ENCODE results near the gene COL8A1.

COL8A1 gene

DNA sequence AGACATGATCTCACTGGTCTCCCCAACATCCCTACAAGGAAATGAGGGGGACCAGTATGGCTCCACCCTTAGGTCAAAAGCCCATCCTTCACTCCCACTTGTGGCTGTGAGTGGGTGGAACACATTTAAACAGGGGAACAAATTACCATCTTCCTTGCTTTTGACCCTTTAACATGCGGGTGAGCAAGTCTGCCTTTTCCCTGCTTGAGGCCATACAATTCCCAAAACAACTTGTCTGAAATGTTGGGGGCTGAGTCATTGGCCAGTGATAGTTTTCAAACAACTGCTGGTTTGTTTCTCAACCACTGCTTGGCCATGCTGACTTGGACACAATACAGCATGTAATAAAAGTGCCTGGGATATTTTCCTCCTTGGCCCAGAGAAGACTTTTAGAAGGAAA, 39.6 kb downstream of the COL8A1 start:
- no peaks in the 10 kb centered on the region for H4K20me1 ChIP-seq (ENCODE audit: insufficient read depth, low read length)
- no peaks in the 10 kb centered on the region for H3K36me3 ChIP-seq (replicated peaks; ENCODE audit: low read depth, low read length)
- H3K9me3 ChIP-seq (ENCODE audit: insufficient read depth, low read length): no peaks in the 10 kb centered on the region
- no peak overlapping the region for H3K4me2 ChIP-seq (ENCODE audit: low read length)
- H3K27me3 ChIP-seq (ENCODE audit: low read depth, low read length): no peaks in the 10 kb centered on the region
- H3K9ac ChIP-seq (ENCODE audit: low read length): no peak overlapping the region
- TF ChIP-seq EZH2phosphoT487 (IDR thresholded peaks at IDR 0.05; ENCODE audit: low read depth): no peak
- TF ChIP-seq, protein P1, sequence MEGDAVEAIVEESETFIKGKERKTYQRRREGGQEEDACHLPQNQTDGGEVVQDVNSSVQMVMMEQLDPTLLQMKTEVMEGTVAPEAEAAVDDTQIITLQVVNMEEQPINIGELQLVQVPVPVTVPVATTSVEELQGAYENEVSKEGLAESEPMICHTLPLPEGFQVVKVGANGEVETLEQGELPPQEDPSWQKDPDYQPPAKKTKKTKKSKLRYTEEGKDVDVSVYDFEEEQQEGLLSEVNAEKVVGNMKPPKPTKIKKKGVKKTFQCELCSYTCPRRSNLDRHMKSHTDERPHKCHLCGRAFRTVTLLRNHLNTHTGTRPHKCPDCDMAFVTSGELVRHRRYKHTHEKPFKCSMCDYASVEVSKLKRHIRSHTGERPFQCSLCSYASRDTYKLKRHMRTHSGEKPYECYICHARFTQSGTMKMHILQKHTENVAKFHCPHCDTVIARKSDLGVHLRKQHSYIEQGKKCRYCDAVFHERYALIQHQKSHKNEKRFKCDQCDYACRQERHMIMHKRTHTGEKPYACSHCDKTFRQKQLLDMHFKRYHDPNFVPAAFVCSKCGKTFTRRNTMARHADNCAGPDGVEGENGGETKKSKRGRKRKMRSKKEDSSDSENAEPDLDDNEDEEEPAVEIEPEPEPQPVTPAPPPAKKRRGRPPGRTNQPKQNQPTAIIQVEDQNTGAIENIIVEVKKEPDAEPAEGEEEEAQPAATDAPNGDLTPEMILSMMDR (IDR thresholded peaks at IDR 0.05; ENCODE audit: low read depth, low read length): no peak
- H3K79me2 ChIP-seq (ENCODE audit: low read length): no peaks in the 10 kb centered on the region
- no peak overlapping the region for H2AFZ ChIP-seq (ENCODE audit: low read depth, low read length)
- no peak overlapping the region for H3K4me3 ChIP-seq (ENCODE audit: low read length)
- H3K27ac ChIP-seq (ENCODE audit: low read length): no peak overlapping the region
- H3K4me1 ChIP-seq (ENCODE audit: low read length): no peaks in the 10 kb centered on the region

DNA sequence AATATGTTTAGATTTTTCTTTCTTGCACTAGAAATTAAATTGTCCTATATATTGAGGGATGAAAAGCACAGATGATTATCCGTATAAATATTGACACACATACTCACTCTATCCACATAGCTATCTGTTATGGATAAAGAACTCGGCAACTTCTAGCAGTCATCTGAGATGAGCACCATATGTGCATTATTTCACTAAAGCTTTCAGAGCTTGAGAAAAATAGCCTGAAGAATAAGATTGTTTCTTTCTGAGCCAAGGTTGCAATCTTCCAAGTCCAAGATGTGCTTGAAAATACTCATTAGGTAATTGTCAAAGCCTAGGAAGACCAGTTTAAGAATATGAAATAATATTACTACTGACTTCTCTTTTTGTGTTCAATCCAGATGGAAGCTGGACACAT, 40.5 kb downstream of the COL8A1 start:
- Histone ChIP-seq H3K9me3 (ENCODE audit: insufficient read depth, low read length) (no peaks in the 10 kb centered on the region), H3K79me2 (ENCODE audit: low read length) (no peaks in the 10 kb centered on the region), H3K27me3 (ENCODE audit: low read depth, low read length) (no peaks in the 10 kb centered on the region), H3K36me3 (replicated peaks; ENCODE audit: low read depth, low read length) (no peaks in the 10 kb centered on the region), H3K9ac (ENCODE audit: low read length) (no peak overlapping the region), H3K4me2 (ENCODE audit: low read length) (no peak overlapping the region), H3K27ac (ENCODE audit: low read length) (no peak overlapping the region), H3K4me3 (ENCODE audit: low read length) (no peak overlapping the region), H3K4me1 (ENCODE audit: low read length) (no peaks in the 10 kb centered on the region), H2AFZ (ENCODE audit: low read depth, low read length) (no peak overlapping the region), H4K20me1 (ENCODE audit: insufficient read depth, low read length) (no peaks in the 10 kb centered on the region)
- TF ChIP-seq EZH2phosphoT487 (IDR thresholded peaks at IDR 0.05; ENCODE audit: low read depth): no peak
- TF ChIP-seq, protein P1 (IDR thresholded peaks at IDR 0.05; ENCODE audit: low read depth, low read length): no peak

DNA sequence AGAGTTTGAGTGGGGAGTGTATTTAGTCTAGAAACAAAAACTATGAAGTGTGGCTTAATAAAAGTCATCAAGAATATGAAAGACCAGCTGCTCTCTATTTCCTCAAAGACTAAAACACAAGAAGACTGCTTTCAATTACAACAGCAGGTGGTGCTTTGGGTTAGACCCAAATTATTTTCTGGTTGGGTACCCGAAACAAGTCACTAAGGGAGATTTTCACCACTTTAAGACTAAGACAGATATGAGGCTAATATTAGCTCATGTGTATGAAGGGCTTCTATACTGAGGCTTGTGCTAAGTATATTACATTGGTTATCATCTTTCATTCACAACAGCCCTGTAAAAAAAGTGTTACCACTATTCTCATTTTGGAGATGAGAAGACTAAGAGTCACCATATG, 43.1 kb downstream of the COL8A1 start:
- Histone ChIP-seq H3K36me3 (replicated peaks; ENCODE audit: low read depth, low read length) (no peaks in the 10 kb centered on the region), H3K4me2 (ENCODE audit: low read length) (no peak overlapping the region), H3K27me3 (ENCODE audit: low read depth, low read length) (0 out of 2 replicates have a peak, but pooled peaks cover 6% of the 10 kb centered on the region), H4K20me1 (ENCODE audit: insufficient read depth, low read length) (no peaks in the 10 kb centered on the region), H3K27ac (ENCODE audit: low read length) (no peak overlapping the region), H3K9me3 (ENCODE audit: insufficient read depth, low read length) (no peaks in the 10 kb centered on the region), H3K4me3 (ENCODE audit: low read length) (no peak overlapping the region), H3K79me2 (ENCODE audit: low read length) (no peaks in the 10 kb centered on the region), H3K4me1 (ENCODE audit: low read length) (no peaks in the 10 kb centered on the region), H3K9ac (ENCODE audit: low read length) (no peak overlapping the region), H2AFZ (ENCODE audit: low read depth, low read length) (no peak overlapping the region)
- TF ChIP-seq, protein P1 (IDR thresholded peaks at IDR 0.05; ENCODE audit: low read depth, low read length): no peak
- TF ChIP-seq EZH2phosphoT487 (IDR thresholded peaks at IDR 0.05; ENCODE audit: low read depth): no peak

DNA sequence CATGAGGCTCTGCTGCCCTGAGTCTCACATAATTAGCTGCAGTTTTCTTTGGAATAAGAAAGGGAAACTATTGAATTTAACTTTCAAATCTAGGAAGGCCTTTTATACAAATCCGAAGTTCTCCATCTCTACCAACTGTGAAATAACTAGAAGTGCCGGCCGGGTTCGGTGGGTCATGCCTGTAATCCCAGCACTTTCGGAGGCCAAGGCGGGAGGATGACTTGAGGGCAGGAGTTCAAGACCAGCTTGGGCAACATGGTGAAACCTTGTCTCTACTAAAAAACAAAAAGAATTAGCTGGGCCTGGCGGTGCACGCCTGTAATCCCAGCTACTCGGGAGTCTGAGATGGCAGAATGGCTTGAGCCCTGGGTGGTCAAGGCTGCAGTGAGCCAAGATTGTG, 43.6 kb downstream of the COL8A1 start:
- Histone ChIP-seq H4K20me1 (ENCODE audit: insufficient read depth, low read length) (no peaks in the 10 kb centered on the region), H3K9me3 (ENCODE audit: insufficient read depth, low read length) (no peaks in the 10 kb centered on the region), H3K9ac (ENCODE audit: low read length) (no peak overlapping the region), H3K4me3 (ENCODE audit: low read length) (no peak overlapping the region), H3K4me2 (ENCODE audit: low read length) (no peak overlapping the region), H3K27me3 (ENCODE audit: low read depth, low read length) (0 out of 2 replicates have a peak, but pooled peaks cover 6% of the 10 kb centered on the region), H3K27ac (ENCODE audit: low read length) (no peak overlapping the region), H3K79me2 (ENCODE audit: low read length) (no peaks in the 10 kb centered on the region), H3K36me3 (replicated peaks; ENCODE audit: low read depth, low read length) (no peaks in the 10 kb centered on the region), H2AFZ (ENCODE audit: low read depth, low read length) (no peak overlapping the region), H3K4me1 (ENCODE audit: low read length) (no peaks in the 10 kb centered on the region)
- TF ChIP-seq, protein P1 (IDR thresholded peaks at IDR 0.05; ENCODE audit: low read depth, low read length): no peak
